Measurements from ENCODE around the gene LIMD2.
A peak's percentile ranks its signal among the peaks of the same experiment; 100 is the strongest.
"Not testable (repeated sequence)": the region's sequence is repeated elsewhere in the genome, so short reads cannot be mapped to it uniquely, and the experiment has no call there.

Gene LIMD2

GRCh38 chr17:63699638-63700527 is at the start of gene LIMD2:
LIMD2 (minus strand) TSS chr17:63700125; CDS start chr17:63699298, 827 bp downstream.
- Mint-ChIP-seq H3K4me1 (peaks cover 62% of the 10 kb centered on the region), H3K4me3 (peak within 1 kb of the TSS; percentile 92 to 98), H3K27me3 (no peaks in the 10 kb centered on the region), H3K9me3 (no peaks in the 10 kb centered on the region), H3K27ac (peak within 1 kb of the TSS; percentile 98 to 99)
- peak; percentile 80 to 85 for DNase-seq
- ATAC-seq: peak; percentile 26

GRCh38 chr17:63741408-63742173 is 41.7 kb upstream of the LIMD2 start, which contains the start of gene STRADA:
STRADA (minus strand) TSS chr17:63741799; CDS start chr17:63728369, 13,430 bp downstream.
- ATAC-seq: peak; percentile 94
- peak; percentile 98 to 99 for DNase-seq
- Mint-ChIP-seq H3K4me1 (peaks cover 24% of the 10 kb centered on the region), H3K9me3 (no peaks in the 10 kb centered on the region), H3K27me3 (no peaks in the 10 kb centered on the region), H3K4me3 (peak within 1 kb of the TSS; percentile 91 to 100), H3K27ac (peak within 1 kb of the TSS; percentile 92 to 98)

DNA sequence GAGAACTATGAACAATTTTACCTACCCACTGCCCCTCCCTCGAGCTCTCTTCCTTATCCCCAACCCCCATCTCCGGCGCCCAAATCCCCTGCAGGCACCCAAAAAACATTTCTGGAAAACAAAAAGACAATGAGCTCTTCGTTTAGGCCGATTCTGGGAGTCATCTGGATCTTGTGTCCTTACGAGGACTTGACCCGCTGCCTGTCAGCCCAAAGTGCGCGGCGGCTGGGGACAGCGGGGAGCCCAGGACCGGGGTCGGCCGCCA is 41.1 kb upstream of the LIMD2 start:
- H3K27ac Mint-ChIP-seq: peak overlapping the region; percentile 92 to 98
- H3K27me3 Mint-ChIP-seq: no peaks in the 10 kb centered on the region
- DNase-seq (no peak), ATAC-seq (peak; percentile 41)
- no peaks in the 10 kb centered on the region for H3K9me3 Mint-ChIP-seq
- peak overlapping the region; percentile 91 to 100 for H3K4me3 Mint-ChIP-seq
- peaks cover 24% of the 10 kb centered on the region for H3K4me1 Mint-ChIP-seq

GRCh38 chr17:63740464-63741142 is 40.7 kb upstream of the LIMD2 start:
- ATAC-seq: no peak
- Mint-ChIP-seq H3K4me3 (peak overlapping the region; percentile 91 to 100), H3K27ac (peak overlapping the region; percentile 92 to 98), H3K27me3 (no peaks in the 10 kb centered on the region), H3K9me3 (no peaks in the 10 kb centered on the region), H3K4me1 (peaks cover 24% of the 10 kb centered on the region)
- no peak for DNase-seq

DNA sequence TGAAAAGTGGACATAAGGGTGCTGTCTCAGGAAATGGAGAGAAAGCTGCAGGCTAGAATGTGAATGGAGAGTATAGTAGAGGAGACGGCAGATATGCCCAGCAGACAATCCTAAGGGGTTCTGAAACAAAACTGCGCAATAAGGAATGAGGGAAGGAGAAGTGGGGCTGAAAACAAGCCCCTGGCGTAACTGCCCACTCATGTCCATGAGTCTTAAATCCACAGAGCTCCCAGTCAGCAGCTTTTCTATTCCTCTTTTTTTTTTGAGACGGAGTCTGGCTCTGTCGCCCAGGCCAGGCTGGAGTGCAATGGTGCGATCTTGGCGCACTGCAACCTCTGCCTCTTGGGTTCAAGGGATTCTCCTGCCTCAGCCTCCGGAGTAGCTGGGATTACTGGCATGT is 35.8 kb upstream of the LIMD2 start:
- no peak for ATAC-seq
- Mint-ChIP-seq H3K4me3 (no peak overlapping the region), H3K9me3 (no peaks in the 10 kb centered on the region), H3K4me1 (peaks cover 18% of the 10 kb centered on the region), H3K27me3 (no peaks in the 10 kb centered on the region), H3K27ac (no peak overlapping the region)
- no peak for DNase-seq

DNA sequence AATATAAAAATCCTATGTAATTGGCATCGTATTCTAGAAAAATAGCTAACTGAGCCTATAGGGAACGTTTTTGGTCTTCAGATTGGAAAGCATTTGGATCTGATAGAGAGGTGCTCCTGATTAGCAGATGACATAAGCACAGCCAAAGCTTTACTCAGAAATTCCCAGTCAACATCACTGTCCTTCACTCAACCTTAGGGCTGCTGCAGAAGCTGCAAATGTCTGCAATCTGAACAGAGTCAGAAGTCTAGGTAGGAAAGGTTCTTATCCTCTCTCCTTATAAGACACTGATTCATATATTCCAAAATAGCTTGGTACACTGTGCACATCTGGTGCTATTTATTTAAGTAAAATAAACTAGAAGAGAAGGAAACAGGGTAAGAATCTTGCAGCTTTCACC is 22.5 kb upstream of the LIMD2 start:
- no peaks in the 10 kb centered on the region for H3K4me1 Mint-ChIP-seq
- no peak overlapping the region for H3K27ac Mint-ChIP-seq
- no peak for ATAC-seq
- no peaks in the 10 kb centered on the region for H3K9me3 Mint-ChIP-seq
- no peak overlapping the region for H3K4me3 Mint-ChIP-seq
- H3K27me3 Mint-ChIP-seq: no peaks in the 10 kb centered on the region
- no peak for DNase-seq

DNA sequence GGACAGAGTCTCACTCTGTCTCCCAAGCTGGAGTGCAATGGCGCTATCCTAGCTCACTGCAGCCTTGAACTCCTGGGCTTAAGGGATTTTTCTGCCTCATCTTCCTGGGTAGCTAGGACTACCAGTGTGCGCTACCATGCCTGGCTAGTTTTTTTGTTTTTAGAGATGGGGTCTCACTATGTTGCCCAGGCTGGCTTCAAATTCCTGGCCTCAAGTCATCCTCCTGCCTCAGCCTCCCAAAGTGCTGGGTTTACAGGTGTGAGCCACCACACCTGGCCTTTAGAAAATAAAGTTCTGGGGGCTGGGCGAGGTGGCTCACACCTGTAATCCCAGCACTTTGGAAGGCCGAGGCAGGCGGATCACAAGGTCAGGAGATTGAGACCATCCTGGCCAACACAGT is 20.3 kb upstream of the LIMD2 start:
- H3K27me3 Mint-ChIP-seq, H3K4me1 Mint-ChIP-seq, ATAC-seq, H3K4me3 Mint-ChIP-seq, H3K27ac Mint-ChIP-seq, H3K9me3 Mint-ChIP-seq, DNase-seq: not testable (repeated sequence)

DNA sequence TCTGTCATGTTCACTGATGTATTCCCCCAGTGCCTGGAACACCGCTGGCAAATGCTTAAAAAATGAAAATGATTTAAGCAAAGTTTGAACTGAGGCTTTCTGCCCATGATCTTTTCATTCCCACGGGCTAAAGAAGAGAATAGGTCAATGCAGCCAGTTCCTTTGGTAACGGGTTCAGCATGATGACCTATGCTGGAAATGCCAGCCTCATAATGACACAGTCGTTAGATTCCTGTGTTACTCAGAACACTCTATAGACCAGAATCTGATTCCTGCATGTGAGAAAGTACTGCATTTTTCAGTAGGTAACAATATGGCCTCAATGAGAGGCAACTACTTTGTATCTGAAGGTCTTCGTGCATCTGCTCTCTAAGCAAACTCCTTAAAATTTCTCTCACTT is 19.1 kb upstream of the LIMD2 start:
- Mint-ChIP-seq H3K4me1 (no peaks in the 10 kb centered on the region), H3K27ac (no peak overlapping the region), H3K4me3 (no peak overlapping the region), H3K9me3 (no peaks in the 10 kb centered on the region), H3K27me3 (no peaks in the 10 kb centered on the region)
- DNase-seq (no peak), ATAC-seq (no peak)

DNA sequence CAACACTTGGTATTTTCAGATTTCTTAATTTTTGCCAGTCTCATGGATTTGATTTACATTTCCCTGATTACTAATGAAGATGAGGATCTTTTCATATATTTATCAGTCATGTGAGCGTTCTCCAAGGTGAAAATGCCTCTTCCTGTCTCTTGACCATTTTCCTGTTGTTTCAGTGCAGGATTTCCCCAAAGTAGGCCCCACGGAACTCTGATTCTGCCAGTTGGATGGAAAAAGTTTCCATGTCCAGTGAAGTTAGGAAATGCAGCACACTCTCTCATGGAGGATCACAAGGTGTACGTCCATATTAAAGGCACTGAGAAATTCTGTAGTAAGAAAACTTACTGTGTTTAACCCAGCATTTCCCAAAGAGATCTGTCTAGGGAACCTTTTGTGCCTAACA is 16.5 kb upstream of the LIMD2 start:
- Mint-ChIP-seq H3K4me1 (no peaks in the 10 kb centered on the region), H3K27me3 (no peaks in the 10 kb centered on the region), H3K27ac (no peak overlapping the region), H3K4me3 (no peak overlapping the region), H3K9me3 (no peaks in the 10 kb centered on the region)
- DNase-seq: no peak
- no peak for ATAC-seq

- Mint-ChIP-seq H3K9me3 (no peaks in the 10 kb centered on the region), H3K27ac (no peak overlapping the region), H3K27me3 (no peaks in the 10 kb centered on the region), H3K4me1 (peaks cover 10% of the 10 kb centered on the region), H3K4me3 (no peak overlapping the region)
- ATAC-seq (no peak), DNase-seq (no peak)
Measured at GRCh38 chr17:63714550-63715277, 14.8 kb upstream of the LIMD2 start.

- H3K27ac Mint-ChIP-seq: peak overlapping the region; percentile 47 to 71
Measured at GRCh38 chr17:63709110-63709509, 9.2 kb upstream of the LIMD2 start.

DNA sequence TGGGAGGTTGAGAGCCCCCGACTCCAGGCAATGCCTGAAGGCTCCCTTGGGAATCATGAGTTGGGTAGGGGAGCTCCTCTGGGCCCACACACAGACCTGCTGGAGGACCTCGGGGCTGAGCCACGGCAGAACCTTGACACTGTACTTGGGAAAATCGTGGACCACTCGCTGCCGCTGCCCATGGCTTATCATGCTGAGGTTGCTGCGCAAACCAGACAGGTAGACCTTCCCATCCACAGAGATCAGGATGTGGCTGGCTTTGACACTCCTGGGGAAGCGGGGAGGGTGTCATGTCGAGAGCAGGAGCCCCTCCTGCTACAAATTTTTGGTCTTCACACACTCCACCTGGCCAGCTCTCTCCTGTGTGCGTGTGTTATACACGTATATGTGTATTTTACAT is 7.2 kb upstream of the LIMD2 start:
- Mint-ChIP-seq H3K9me3 (no peaks in the 10 kb centered on the region), H3K27me3 (no peaks in the 10 kb centered on the region), H3K4me3 (peak overlapping the region in 1 of 2 donors; percentile 66), H3K27ac (no peak overlapping the region), H3K4me1 (peaks cover 79% of the 10 kb centered on the region)
- DNase-seq: no peak
- ATAC-seq: no peak

More at GRCh38 chr17:63709110-63709509, 9.2 kb upstream of the LIMD2 start:
- H3K27me3 Mint-ChIP-seq: no peaks in the 10 kb centered on the region
- ATAC-seq: no peak
- H3K4me1 Mint-ChIP-seq: peaks cover 60% of the 10 kb centered on the region
- no peaks in the 10 kb centered on the region for H3K9me3 Mint-ChIP-seq
- no peak overlapping the region for H3K4me3 Mint-ChIP-seq
- no peak for DNase-seq

DNA sequence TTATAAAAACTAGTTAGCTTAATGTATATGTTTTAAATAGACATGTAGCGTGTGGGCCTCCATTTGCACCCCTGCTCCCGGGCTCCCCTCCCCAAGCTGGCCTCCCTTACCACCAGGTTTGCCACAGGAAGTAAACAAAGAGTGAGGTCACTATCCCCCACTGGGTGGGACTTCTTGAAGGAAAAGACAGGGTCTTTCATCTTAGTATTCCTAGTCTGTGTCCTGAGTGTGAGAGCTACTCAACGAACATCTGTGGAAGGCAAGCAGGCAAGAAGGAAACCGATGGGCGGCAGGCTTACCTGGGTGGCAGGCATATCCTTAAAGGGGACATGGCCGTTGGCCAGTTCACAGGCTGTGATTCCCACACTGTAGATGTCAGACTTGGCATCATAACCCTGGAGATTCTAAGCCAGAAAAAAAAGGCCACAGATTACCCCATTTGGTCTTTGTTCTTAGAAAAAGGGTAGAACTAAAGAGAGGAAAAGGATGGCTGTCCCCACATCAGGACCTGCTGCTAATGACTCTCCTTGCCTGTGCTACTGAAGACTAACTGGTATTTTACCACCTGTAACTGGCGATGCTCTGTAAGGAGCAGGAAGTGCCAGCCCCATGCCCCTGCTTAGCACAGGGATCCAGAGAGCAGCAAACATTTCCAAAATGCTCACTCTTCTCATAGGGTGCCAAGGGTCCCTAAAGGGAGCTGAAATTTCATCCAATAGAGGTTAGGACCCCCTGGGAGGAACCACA is 6.6 kb upstream of the LIMD2 start:
- no peaks in the 10 kb centered on the region for H3K27me3 Mint-ChIP-seq
- DNase-seq: no peak
- H3K27ac Mint-ChIP-seq: peak overlapping the region; percentile 74 to 79
- peak overlapping the region; percentile 44 to 66 for H3K4me3 Mint-ChIP-seq
- H3K4me1 Mint-ChIP-seq: peaks cover 80% of the 10 kb centered on the region
- ATAC-seq: no peak
- H3K9me3 Mint-ChIP-seq: no peaks in the 10 kb centered on the region

DNA sequence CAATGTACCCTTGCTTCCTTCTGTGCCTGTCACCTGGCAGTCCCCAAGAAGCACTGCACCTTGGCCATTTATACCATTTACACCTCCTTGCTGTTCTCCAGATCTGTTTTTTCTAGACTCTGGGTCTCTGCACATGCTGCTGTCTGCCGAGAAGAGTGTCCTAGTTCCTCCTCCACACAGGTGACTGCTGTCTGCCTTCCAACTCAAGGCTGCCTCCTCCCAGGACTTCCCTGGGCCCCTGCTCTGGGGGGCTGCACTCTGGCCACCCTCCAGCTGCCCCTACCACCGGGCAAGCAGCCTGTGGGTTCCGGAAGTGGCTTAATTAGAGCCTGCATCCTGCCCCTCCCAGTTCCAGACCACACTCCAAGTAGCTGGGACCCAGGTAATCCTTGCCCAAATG is 5.7 kb upstream of the LIMD2 start:
- peak overlapping the region; percentile 39 to 66 for H3K4me3 Mint-ChIP-seq
- peak overlapping the region; percentile 67 to 83 for H3K27ac Mint-ChIP-seq
- DNase-seq (no peak), ATAC-seq (no peak)
- H3K9me3 Mint-ChIP-seq: no peaks in the 10 kb centered on the region
- H3K27me3 Mint-ChIP-seq: no peaks in the 10 kb centered on the region
- peaks cover 85% of the 10 kb centered on the region for H3K4me1 Mint-ChIP-seq

Measured in stimulated activated naive CD8-positive, alpha-beta T cell treated with anti-CD3 and anti-CD28 coated beads, Interleukin-15, amount 100 ng/mL, for 72 hours (primary cell).